Chondrocyte (in vitro differentiated cells): ENCODE results near the gene PCDHA10. TPM values are rescaled to one million over a fixed set of nuclear protein-coding genes. Genes with fewer than 3 reads are reported as not detected.
"Not testable (repeated sequence)": the region's sequence is repeated elsewhere in the genome, so short reads cannot be mapped to it uniquely, and the experiment has no call there.

Experiments
- DNase-seq: peaks from one replicate; pipeline ENCODE4 v3.0.0; 2021; ENCODE audit warnings: mixed read lengths, low spot score
- H3K27ac Mint-ChIP-seq: one replicate; pipeline ENCODE4 v1.8.0; 2021; ENCODE audit warnings: mild to moderate bottlenecking, moderate library complexity, mixed read lengths; ENCODE audit not compliant: unreplicated experiment
- H3K27me3 Mint-ChIP-seq: 2 replicates; pipeline ENCODE4 v1.8.0; 2021; ENCODE audit warnings: low read depth, mixed read lengths
- H3K36me3 Mint-ChIP-seq: 2 replicates; pipeline ENCODE4 v1.8.0; 2021; ENCODE audit warnings: low read depth, mixed read lengths
- H3K4me1 Mint-ChIP-seq: 2 replicates; pipeline ENCODE4 v1.8.0; 2021; ENCODE audit warnings: low read depth, mild to moderate bottlenecking, mixed read lengths
- H3K4me3 Mint-ChIP-seq: one replicate; pipeline ENCODE4 v1.8.0; 2021; ENCODE audit warnings: mild to moderate bottlenecking, moderate library complexity, mixed read lengths; ENCODE audit not compliant: unreplicated experiment
- H3K9me3 Mint-ChIP-seq: 2 replicates; pipeline ENCODE4 v1.8.0; 2021; ENCODE audit warnings: low read depth, mixed read lengths
- CTCF ChIP-seq: fragments of 200-600 bp; sonication (generic); IDR thresholded peaks from 2 replicates; pipeline ENCODE4 v1.5.0; 2021; ENCODE audit warnings: antibody characterized with exemption, mild to moderate bottlenecking, moderate library complexity
- total RNA-seq: library from RNA; stranded (reverse); gene quantifications from 3 replicates; pipeline ENCODE4 v1.2.1, GENCODE V29; 2021

Gene PCDHA10
- total RNA-seq, 1 donor from 2014 or later, result 20.5 TPM

- Mint-ChIP-seq H3K27me3 (no peaks in the 10 kb centered on the region), H3K4me1 (no peaks in the 10 kb centered on the region), H3K4me3 (no peak within 1 kb of the TSS), H3K9me3 (peaks cover 4% of the 10 kb centered on the region), H3K27ac (no peak within 1 kb of the TSS), H3K36me3 (peaks cover 3% of the 10 kb centered on the region)
- TF ChIP-seq CTCF, result no peak
- no peak for DNase-seq
These were observed 34.1 kb upstream of the PCDHA10 start, which contains the start of gene PCDHA5 for GRCh38 chr5:140821375-140822280. TSS of gene PCDHA5 (plus strand) at chr5:140821613.

- peaks cover 3% of the 10 kb centered on the region for H3K4me1 Mint-ChIP-seq
- H3K4me3 Mint-ChIP-seq, result no peak overlapping the region
- peaks cover 4% of the 10 kb centered on the region for H3K9me3 Mint-ChIP-seq
- TF ChIP-seq CTCF, result no peak
- no peaks in the 10 kb centered on the region for H3K27me3 Mint-ChIP-seq
- peaks cover 3% of the 10 kb centered on the region for H3K36me3 Mint-ChIP-seq
- no peak for DNase-seq
- H3K27ac Mint-ChIP-seq, result no peak overlapping the region
These were observed 33.4 kb upstream of the PCDHA10 start for GRCh38 chr5:140822281-140822629.

- DNase-seq, H3K9me3 Mint-ChIP-seq, H3K4me1 Mint-ChIP-seq, H3K27ac Mint-ChIP-seq, H3K4me3 Mint-ChIP-seq, H3K27me3 Mint-ChIP-seq, H3K36me3 Mint-ChIP-seq: not testable (repeated sequence)
These were observed 32.7 kb upstream of the PCDHA10 start for GRCh38 chr5:140822969-140823368.

GRCh38 chr5:140823475-140823874, 32.2 kb upstream of the PCDHA10 start:
- H3K27ac Mint-ChIP-seq, result no peak overlapping the region
- peaks cover 5% of the 10 kb centered on the region for H3K36me3 Mint-ChIP-seq
- no peaks in the 10 kb centered on the region for H3K27me3 Mint-ChIP-seq
- peaks cover 5% of the 10 kb centered on the region for H3K9me3 Mint-ChIP-seq
- H3K4me1 Mint-ChIP-seq, result peaks cover 5% of the 10 kb centered on the region
- TF ChIP-seq CTCF, result no peak
- no peak for DNase-seq
- no peak overlapping the region for H3K4me3 Mint-ChIP-seq

GRCh38 chr5:140827704-140828361, 27.9 kb upstream of the PCDHA10 start, which contains the start of gene PCDHA6:
TSS of gene PCDHA6 (plus strand) at chr5:140827960. CDS start at chr5:140828092, 132 bp downstream.
- H3K4me3 Mint-ChIP-seq, result peak within 1 kb of the TSS; percentile 82

More at GRCh38 chr5:140827704-140828361, 27.9 kb upstream of the PCDHA10 start, which contains the start of gene PCDHA6:
- no peak for DNase-seq
- peak; percentile 78 for TF ChIP-seq CTCF
- H3K27me3 Mint-ChIP-seq, result no peaks in the 10 kb centered on the region
- H3K27ac Mint-ChIP-seq, result peak within 1 kb of the TSS; percentile 85
- H3K36me3 Mint-ChIP-seq, result peaks cover 10% of the 10 kb centered on the region
- peaks cover 16% of the 10 kb centered on the region for H3K9me3 Mint-ChIP-seq
- H3K4me1 Mint-ChIP-seq, result peaks cover 19% of the 10 kb centered on the region
